ENCODE results near the gene SELE.

SELE gene

GRCh38 chr1:169741666-169742394, 8.0 kb upstream of the SELE start:
- TF ChIP-seq GATA3 (IDR thresholded peaks at IDR 0.05; ENCODE audit: low read depth, low read length): no peak
- TF ChIP-seq GATA2 (IDR thresholded peaks at IDR 0.05; ENCODE audit: low read depth, low read length): no peak

- no peak for TF ChIP-seq GATA2 (IDR thresholded peaks at IDR 0.05; ENCODE audit: low read depth, low read length)
- no peak for TF ChIP-seq GATA3 (IDR thresholded peaks at IDR 0.05; ENCODE audit: low read depth, low read length)
Measured at GRCh38 chr1:169739980-169740379, 6.1 kb upstream of the SELE start.

DNA sequence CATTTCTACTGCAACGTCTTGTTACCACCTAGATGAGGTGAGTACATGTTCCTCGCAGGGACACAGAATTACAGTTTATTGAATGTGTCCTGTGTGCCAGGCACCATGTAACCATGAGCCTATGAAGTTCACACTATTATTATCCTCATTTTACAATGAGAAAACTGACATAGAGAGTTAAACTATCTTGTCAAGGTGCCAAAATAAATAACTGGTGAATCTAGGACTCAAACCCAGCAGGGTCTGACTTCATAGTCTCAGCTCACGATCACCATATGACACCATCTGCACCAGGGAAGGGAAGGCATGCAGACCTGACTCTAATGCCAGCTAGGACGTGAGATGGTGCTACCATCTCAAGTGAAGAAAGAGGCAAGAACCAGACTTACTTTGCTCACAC, 2.4 kb downstream of the SELE start:
- TF ChIP-seq GATA3 (IDR thresholded peaks at IDR 0.05; ENCODE audit: low read depth, low read length) (no peak), GATA2 (IDR thresholded peaks at IDR 0.05; ENCODE audit: low read depth, low read length) (no peak)

DNA sequence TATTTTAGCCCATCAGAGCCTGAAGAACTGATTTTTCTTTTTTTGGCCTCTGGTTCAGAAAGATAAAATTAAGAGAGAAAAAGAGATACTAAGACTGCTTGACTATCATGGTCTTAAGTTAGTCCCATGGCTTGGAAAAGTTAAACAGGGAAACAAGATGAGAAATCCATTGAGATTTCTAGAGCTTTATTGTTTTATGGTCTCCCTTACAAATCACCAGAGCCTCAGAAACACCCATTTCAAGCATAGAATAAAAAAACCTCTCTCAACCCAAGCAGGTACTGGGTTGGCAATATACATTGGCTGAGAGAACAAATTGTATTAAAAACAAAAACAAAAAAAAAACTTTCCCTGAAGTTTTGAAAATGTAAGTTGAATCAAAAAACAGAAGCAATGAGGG, 3.9 kb downstream of the SELE start:
- TF ChIP-seq GATA3 (IDR thresholded peaks at IDR 0.05; ENCODE audit: low read depth, low read length): no peak

GRCh38 chr1:169727307-169727706, 6.6 kb downstream of the SELE start:
- TF ChIP-seq GATA2 (IDR thresholded peaks at IDR 0.05; ENCODE audit: low read depth, low read length): no peak
- no peak for TF ChIP-seq GATA3 (IDR thresholded peaks at IDR 0.05; ENCODE audit: low read depth, low read length)

DNA sequence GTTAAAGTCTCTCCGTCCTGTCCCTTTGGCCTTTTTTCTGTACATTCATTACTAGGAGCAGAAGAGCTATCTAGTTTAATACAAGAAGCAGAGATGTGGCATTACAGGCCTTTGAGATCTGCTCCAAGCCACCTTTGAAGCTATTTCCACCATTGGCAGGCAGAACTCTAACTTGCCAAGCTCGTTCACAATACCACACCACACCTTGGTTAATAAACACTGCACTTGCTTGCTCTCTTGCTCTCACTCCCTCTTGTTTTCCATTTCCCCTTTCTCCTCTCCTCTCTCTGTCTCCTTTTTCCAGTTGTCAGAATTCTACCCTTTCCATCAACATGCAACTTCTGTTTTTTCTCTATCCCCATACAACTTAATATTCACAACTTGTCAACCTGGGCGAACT, 7.0 kb downstream of the SELE start:
- TF ChIP-seq GATA2 (IDR thresholded peaks at IDR 0.05; ENCODE audit: low read depth, low read length): no peak
- no peak for TF ChIP-seq GATA3 (IDR thresholded peaks at IDR 0.05; ENCODE audit: low read depth, low read length)

DNA sequence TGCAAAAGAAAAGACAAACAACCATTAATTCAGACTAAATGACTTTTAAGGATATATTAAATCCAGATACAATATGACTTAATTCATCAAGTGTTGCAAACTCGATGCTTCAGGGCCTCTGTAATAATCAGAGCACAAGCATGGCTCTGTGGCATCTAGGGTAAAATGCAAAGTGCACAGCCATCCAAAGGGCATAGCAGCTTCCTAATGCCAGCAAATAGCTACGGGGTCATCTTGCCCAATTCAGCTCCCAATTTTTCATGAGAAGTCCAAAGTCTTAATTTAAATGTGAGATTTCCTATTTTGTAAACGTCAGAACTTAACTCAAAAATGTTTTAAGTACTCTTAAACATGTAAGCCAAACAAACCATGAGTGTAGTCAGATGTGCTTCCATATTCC, 7.9 kb downstream of the SELE start:
- TF ChIP-seq GATA2 (IDR thresholded peaks at IDR 0.05; ENCODE audit: low read depth, low read length) (no peak), GATA3 (IDR thresholded peaks at IDR 0.05; ENCODE audit: low read depth, low read length) (no peak)

- TF ChIP-seq GATA3 (IDR thresholded peaks at IDR 0.05; ENCODE audit: low read depth, low read length) (no peak), GATA2 (IDR thresholded peaks at IDR 0.05; ENCODE audit: low read depth, low read length) (no peak)
Measured at GRCh38 chr1:169724168-169724567, 9.7 kb downstream of the SELE start.

DNA sequence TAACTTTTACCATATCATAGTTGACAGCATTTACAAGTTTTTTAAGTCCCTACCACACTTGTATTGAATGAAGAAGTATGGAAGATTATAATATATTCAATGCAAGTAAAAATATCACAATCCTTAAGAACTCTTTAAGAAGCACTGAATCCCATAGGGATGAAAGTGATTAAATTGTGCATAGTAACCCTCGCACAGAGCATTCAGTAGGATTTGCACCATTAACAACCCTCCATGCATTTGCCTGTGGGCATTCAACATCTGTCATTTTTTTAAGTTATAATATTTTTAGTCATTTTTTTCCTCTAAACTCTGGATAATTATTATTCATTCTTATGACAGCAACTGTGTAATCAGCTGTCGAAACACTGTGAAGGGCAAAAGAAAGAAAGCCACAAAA, 10.1 kb downstream of the SELE start:
- TF ChIP-seq GATA2 (IDR thresholded peaks at IDR 0.05; ENCODE audit: low read depth, low read length) (no peak), GATA3 (IDR thresholded peaks at IDR 0.05; ENCODE audit: low read depth, low read length) (no peak)

- TF ChIP-seq GATA2 (IDR thresholded peaks at IDR 0.05; ENCODE audit: low read depth, low read length) (peak; percentile 24; the same call in 1 of the 2 replicates), GATA3 (IDR thresholded peaks at IDR 0.05; ENCODE audit: low read depth, low read length) (peak; percentile 43; the same call in 1 of the 2 replicates)
Measured at GRCh38 chr1:169722779-169723178, 11.1 kb downstream of the SELE start.

DNA sequence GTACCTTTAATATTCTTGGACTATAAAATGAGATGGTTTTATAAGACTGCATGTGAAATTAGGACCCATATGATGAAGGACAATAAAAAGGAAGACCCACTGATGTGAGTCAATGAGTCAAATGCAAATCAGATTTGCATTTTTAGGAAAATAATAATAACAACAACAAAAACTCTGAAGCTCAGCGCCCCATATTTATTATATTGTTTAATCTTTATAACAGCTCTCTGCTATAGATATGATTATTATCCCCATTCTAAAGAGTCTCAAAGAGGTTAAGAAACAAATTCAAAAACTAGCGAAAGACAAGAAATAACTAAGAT, 21.6 kb downstream of the SELE start:
- TF ChIP-seq GATA2 (IDR thresholded peaks at IDR 0.05; ENCODE audit: low read depth, low read length): no peak
- no peak for TF ChIP-seq GATA3 (IDR thresholded peaks at IDR 0.05; ENCODE audit: low read depth, low read length)

GRCh38 chr1:169711469-169712308, 22.2 kb downstream of the SELE start, which contains the start of gene SELL:
TSS of gene SELL (minus strand) at chr1:169711620. CDS start at chr1:169711498, 122 bp downstream.
- TF ChIP-seq GATA2 (IDR thresholded peaks at IDR 0.05; ENCODE audit: low read depth, low read length) (no peak), GATA3 (IDR thresholded peaks at IDR 0.05; ENCODE audit: low read depth, low read length) (no peak)

DNA sequence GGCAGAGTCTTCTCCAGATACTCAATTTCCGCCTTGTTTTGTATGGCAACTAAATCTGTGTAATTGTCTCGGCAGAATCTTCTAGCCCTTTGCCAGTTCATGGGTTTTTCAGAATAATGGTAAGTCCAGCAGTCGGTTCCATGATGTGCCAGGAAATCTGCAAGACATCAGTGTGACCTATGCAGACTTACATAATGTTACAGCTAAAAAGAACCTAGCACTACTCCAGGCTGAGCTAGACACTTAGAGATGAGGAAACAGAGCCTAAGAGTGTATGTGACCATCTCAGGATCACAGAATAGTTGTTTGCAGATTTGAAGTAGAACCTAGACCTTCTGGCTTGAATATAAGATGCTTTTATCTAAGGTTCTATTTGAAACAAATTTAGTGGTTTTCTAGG, 25.2 kb downstream of the SELE start:
- TF ChIP-seq GATA2 (IDR thresholded peaks at IDR 0.05; ENCODE audit: low read depth, low read length) (no peak), GATA3 (IDR thresholded peaks at IDR 0.05; ENCODE audit: low read depth, low read length) (no peak)

DNA sequence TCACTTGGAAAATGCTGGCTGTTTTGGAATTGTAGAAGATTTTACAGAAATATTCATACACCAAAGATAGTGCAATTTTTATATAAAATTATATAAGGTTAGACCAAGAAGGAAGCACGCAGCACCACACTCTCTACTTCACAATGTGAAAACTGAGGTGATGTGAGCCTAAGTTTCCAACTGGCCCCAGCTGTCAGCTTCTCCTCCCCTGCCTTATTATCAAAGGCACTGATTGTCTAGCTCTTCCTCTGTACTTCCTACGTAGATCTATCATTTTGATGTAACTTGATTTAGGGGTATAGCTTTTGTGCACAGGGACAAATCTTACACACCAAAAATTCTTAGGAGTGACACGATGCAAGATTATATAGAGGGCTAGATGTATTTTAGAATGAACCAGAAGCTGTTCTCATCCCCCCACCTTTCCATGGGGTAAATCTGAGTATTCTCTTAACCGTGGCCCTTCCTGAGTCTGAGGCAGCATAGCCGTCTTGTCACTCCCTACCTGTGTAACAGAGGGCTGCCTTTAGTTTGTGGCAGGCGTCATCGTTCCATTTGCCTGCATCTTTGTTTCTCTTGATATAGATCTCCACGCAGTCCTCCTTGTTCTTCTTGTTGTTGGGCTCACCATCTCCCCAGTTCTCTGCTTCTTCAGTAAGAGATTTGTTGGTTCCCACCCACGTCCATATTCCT, 25.8 kb downstream of the SELE start:
- TF ChIP-seq GATA2 (IDR thresholded peaks at IDR 0.05; ENCODE audit: low read depth, low read length): no peak
- TF ChIP-seq GATA3 (IDR thresholded peaks at IDR 0.05; ENCODE audit: low read depth, low read length): no peak

Data from SH-SY5Y (cell line).